ENCODE measurements around the gene HOXD10.

Gene HOXD10

GRCh38 chr2:176150584-176151441 is 34.2 kb downstream of the HOXD10 start:
- DNase-seq (ENCODE audit: low read depth in 2 of 2): no peak

- DNase-seq (ENCODE audit: low read depth in 2 of 2): no peak
Observed at GRCh38 chr2:176151442-176152287, 35.1 kb downstream of the HOXD10 start, which contains the start of gene HOXD4. TSS of gene HOXD4 (plus strand) at chr2:176151550. CDS start at chr2:176151634, 84 bp downstream.

- DNase-seq (ENCODE audit: low read depth in 2 of 2): no peak
Observed at GRCh38 chr2:176152350-176153181, 36.0 kb downstream of the HOXD10 start.

GRCh38 chr2:176154576-176155252 is 38.1 kb downstream of the HOXD10 start:
- no peak for DNase-seq (ENCODE audit: low read depth in 2 of 2)

- DNase-seq (ENCODE audit: low read depth in 2 of 2): no peak
Observed at GRCh38 chr2:176155356-176156044, 38.9 kb downstream of the HOXD10 start.

- DNase-seq (ENCODE audit: low read depth in 2 of 2): no peak
Observed at GRCh38 chr2:176156301-176156806, 39.8 kb downstream of the HOXD10 start.

GRCh38 chr2:176156807-176157498 is 40.4 kb downstream of the HOXD10 start, which contains the start of gene HOXD3:
TSS of gene HOXD3 (plus strand) at chr2:176157307. CDS start at chr2:176169115, 11,808 bp downstream.
- no peak for DNase-seq (ENCODE audit: low read depth in 2 of 2)

GRCh38 chr2:176157499-176158185 is 41.1 kb downstream of the HOXD10 start:
- no peak for DNase-seq (ENCODE audit: low read depth in 2 of 2)

- DNase-seq (ENCODE audit: low read depth in 2 of 2): no peak
Observed at GRCh38 chr2:176158186-176158591, 41.6 kb downstream of the HOXD10 start.

GRCh38 chr2:176158855-176159662 is 42.5 kb downstream of the HOXD10 start:
- no peak for DNase-seq (ENCODE audit: low read depth in 2 of 2)

GRCh38 chr2:176159663-176160250 is 43.2 kb downstream of the HOXD10 start:
- no peak for DNase-seq (ENCODE audit: low read depth in 2 of 2)

- no peak for DNase-seq (ENCODE audit: low read depth in 2 of 2)
Observed at GRCh38 chr2:176160251-176160985, 43.8 kb downstream of the HOXD10 start.

GRCh38 chr2:176160986-176161824 is 44.6 kb downstream of the HOXD10 start:
- no peak for DNase-seq (ENCODE audit: low read depth in 2 of 2)

GRCh38 chr2:176161825-176162626 is 45.4 kb downstream of the HOXD10 start:
- no peak for DNase-seq (ENCODE audit: low read depth in 2 of 2)

Data from stimulated activated CD8-positive, alpha-beta memory T cell treated with anti-CD3 and anti-CD28 coated beads, Interleukin-7, amount 100 ng/mL, for 4 hours (primary cell).